K562 (cell line): ENCODE measurements around the gene PAXIP1. TPM values are rescaled to one million over a fixed set of nuclear protein-coding genes. Genes with fewer than 3 reads are reported as not detected.

ENCODE experiments used
- ATAC-seq: fragments of 200-7000 bp; cut with Tn5 transposase; 3 replicates; pipeline ENCODE4 v1.9.1; 2020; ENCODE audit warnings: moderate library complexity
- BruUV-seq: library from RNA; stranded (reverse); fragments of 400-500 nt; replicated peaks from 2 replicates; lab custom pipeline; 2021; lab: Mats Ljungman, UMichigan
- CTCF ChIA-PET: fragments of 300-600 bp; formaldehyde crosslinking; extraction: SDS; loops from one replicate; lab custom pipeline; 2021; ENCODE audit warnings: low intra/inter-chr PET ratio; lab: Yijun Ruan, JAX
- POLR2A ChIA-PET: fragments of 300-600, 350-650 bp; sonication (Branson Sonifier 250); formaldehyde crosslinking; extraction: SDS; loops from one replicate; lab custom pipeline; 2021; ENCODE audit warnings: antibody characterized with exemption, inconsistent platforms; lab: Yijun Ruan, JAX
- DNase-seq, 4 experiments: peaks; one replicate each; pipeline versions ENCODE4 v3.0.0 to v3.0.0-alpha.2; 2011 to 2018; ENCODE audit warnings: low spot score in 3 of 4, mixed read lengths in 3 of 4; ENCODE audit errors: extremely low read depth in 1 of 4
- FAIRE-seq: peaks from 2 replicates; lab custom pipeline; 2011; peaks lifted over from hg19 to GRCh38; lab: Jason Lieb, UNC
- H2AFZ ChIP-seq: 2 replicates; pipeline ENCODE4 v1.6.0; 2011; ENCODE audit warnings: low read depth, low read length, control low read depth, inconsistent platforms
- H3K27ac ChIP-seq: fragments of 200-600 bp; 3 replicates; pipeline ENCODE4 v1.8.0; 2011; ENCODE audit warnings: low read depth, mild to moderate bottlenecking, control low read depth, inconsistent platforms, low read length, moderate library complexity, mixed read lengths; ENCODE audit errors: extremely low read depth
- H3K27me3 ChIP-seq, 2 experiments: fragments of 300-600 bp in 1 of 2; 2 replicates in 1 of 2; 3 replicates in 1 of 2; pipeline versions ENCODE4 v1.6.0 to v1.8.0; 2011; ENCODE audit warnings: inconsistent platforms in 2 of 2, low read length in 2 of 2, mild to moderate bottlenecking in 1 of 2, mixed read lengths in 1 of 2, moderate library complexity in 1 of 2; ENCODE audit not compliant: control insufficient read depth in 2 of 2, insufficient read depth in 2 of 2
- H3K36me3 ChIP-seq: fragments of 300-600 bp; 3 replicates; pipeline ENCODE4 v1.8.0; 2011; ENCODE audit warnings: mild to moderate bottlenecking, low read length, inconsistent platforms; ENCODE audit not compliant: control insufficient read depth, insufficient read depth
- H3K4me1 ChIP-seq, 2 experiments: fragments of 200-600 bp in 1 of 2; replicated peaks in 1 of 2; 2 replicates in 1 of 2; 3 replicates in 1 of 2; pipeline versions ENCODE4 v1.5.1 to v1.8.0; 2011; ENCODE audit warnings: inconsistent platforms in 2 of 2, low read length in 2 of 2, mild to moderate bottlenecking in 1 of 2, mixed read lengths in 1 of 2, moderate library complexity in 1 of 2; ENCODE audit not compliant: control insufficient read depth in 2 of 2, insufficient read depth in 2 of 2
- H3K4me2 ChIP-seq: 2 replicates; pipeline ENCODE4 v1.6.1; 2011; ENCODE audit warnings: low read length, control low read depth, inconsistent platforms, mixed read lengths; ENCODE audit not compliant: insufficient read depth
- H3K4me3 ChIP-seq: fragments of 200-600 bp; sonication (generic), shearing (Covaris generic); 2 replicates; pipeline ENCODE4 v1.5.1; 2016; ENCODE audit warnings: control low read depth, inconsistent platforms
- H3K79me2 ChIP-seq: fragments of 200-600 bp; 3 replicates; pipeline ENCODE4 v1.8.0; 2011; ENCODE audit warnings: low read length, inconsistent platforms; ENCODE audit not compliant: control insufficient read depth, insufficient read depth
- H3K9ac ChIP-seq, 2 experiments: 2 replicates each; pipeline versions ENCODE4 v1.6.0 to v1.6.1; 2011; ENCODE audit warnings: low read depth in 2 of 2, low read length in 2 of 2, control low read depth in 1 of 2, inconsistent platforms in 1 of 2, mild to moderate bottlenecking in 1 of 2, mixed read lengths in 1 of 2; ENCODE audit not compliant: insufficient read depth in 1 of 2
- H3K9me1 ChIP-seq: one replicate; pipeline ENCODE4 v1.6.0; 2011; ENCODE audit warnings: inconsistent platforms, mild to moderate bottlenecking, low read length, moderate library complexity; ENCODE audit not compliant: control insufficient read depth, insufficient read depth
- H3K9me3 ChIP-seq: replicated peaks from 2 replicates; pipeline ENCODE4 v1.5.1; 2011; ENCODE audit warnings: low read depth, low read length, inconsistent platforms; ENCODE audit not compliant: control insufficient read depth, insufficient read depth
- H4K20me1 ChIP-seq: replicated peaks from 2 replicates; pipeline ENCODE4 v1.6.1; 2011; ENCODE audit warnings: low read length, inconsistent platforms, mixed read lengths; ENCODE audit not compliant: control insufficient read depth, insufficient read depth
- CBX1 ChIP-seq: sonication (generic); IDR thresholded peaks from 2 replicates; pipeline ENCODE4 v1.6.1; 2016; ENCODE audit warnings: antibody characterized with exemption, low read depth, mild to moderate bottlenecking
- ESRRA ChIP-seq: fragments of 450-650 bp; IDR thresholded peaks from 2 replicates; pipeline ENCODE4 v1.6.1; 2014; ENCODE audit warnings: low read depth, mild to moderate bottlenecking, moderate library complexity, borderline replicate concordance
- NEUROD1 ChIP-seq: fragments of 150-350 bp; IDR thresholded peaks from 2 replicates; pipeline ENCODE4 v1.6.1; 2014; ENCODE audit warnings: borderline replicate concordance, low read length, low read depth; ENCODE audit not compliant: partially characterized antibody
- NFIX ChIP-seq: fragments of 250-450 bp; sonication (Bioruptor Pico); IDR thresholded peaks from 2 replicates; pipeline ENCODE4 v1.4.0; 2020; ENCODE audit warnings: low read depth, mild to moderate bottlenecking, moderate library complexity
- ZBTB11 ChIP-seq, 3 experiments: fragments of 200-800 bp in 1 of 3; fragments of 250-450 bp in 1 of 3; fragments of 450-650 bp in 1 of 3; sonication (Bioruptor Pico) in 1 of 3; sonication (Bioruptor generic) in 1 of 3; formaldehyde crosslinking in 1 of 3; IDR thresholded peaks; 2 replicates each; pipeline versions ENCODE4 v1.6.1 to v1.8.0; 2016 to 2022; ENCODE audit warnings: mild to moderate bottlenecking in 2 of 3, missing genetic modification characterization in 2 of 3, missing compliant biosample characterization in 1 of 3, moderate library complexity in 1 of 3
- ZNF165 ChIP-seq: fragments of 250-450 bp; sonication (Bioruptor Pico); IDR thresholded peaks from 2 replicates; pipeline ENCODE4 v1.4.0; 2020; ENCODE audit warnings: borderline replicate concordance
- WGBS: fragments of 100-300 bp; shearing (Covaris generic); methylation state at CpG from one replicate; pipeline ENCODE4 v1.1.6; 2016; ENCODE audit warnings: low coverage, mixed read lengths; ENCODE audit not compliant: insufficient coverage; ENCODE audit errors: missing lambda C conversion rate; 5-methylcytosine and 5-hydroxymethylcytosine counted together
- in situ Hi-C: fragments of 300-500 bp; cut with MboI; formaldehyde crosslinking; loops from 4 replicates; pipeline ENCODE4 v1.15.0; 2018; ENCODE audit warnings: inconsistent platforms, mixed read lengths
- intact Hi-C: fragments of 100-400 bp; cut with micrococcal nuclease; formaldehyde crosslinking; loops from 2 replicates; pipeline ENCODE4 v1.14.2; 2022
- polyA plus RNA-seq, 8 experiments: library from polyadenylated mRNA; depleted of rRNA in 4 of 8; stranded (reverse) in 5 of 8; unstranded in 3 of 8; fragments of >200 nt; fragmentation: Nextera tagmentation in 2 of 8; fragmentation: Illumina TruSeq in 1 of 8; extraction: Ambion mirVana in 2 of 8; extraction: Trizol in 1 of 8; gene quantifications; 2 replicates each; pipeline versions ENCODE4 v1.2.1 to v1.2.3, GENCODE V29; 2011 to 2014; ENCODE audit warnings: inconsistent platforms in 1 of 8, missing spikeins in 1 of 8
- total RNA-seq, 7 experiments: library from RNA; depleted of rRNA in 6 of 7; stranded (reverse); fragments of >200 nt in 6 of 7; fragmentation: Illumina TruSeq in 2 of 7; extraction: Trizol in 2 of 7; gene quantifications; 2 replicates each; pipeline versions ENCODE4 v1.2.1 to v1.2.3, GENCODE V29; 2011 to 2021; ENCODE audit warnings: low replicate concordance in 1 of 7
- TF ChIP-seq, protein P1 (sequence below): sonication (generic); IDR thresholded peaks from 2 replicates; pipeline ENCODE4 v1.6.1; 2016

Gene PAXIP1
- total and polyA plus RNA-seq, 9 of the 15 experiments (the other 6 are each of a cell fraction or from before 2014, with no cell fraction given), result 9.7 to 37.9 (median 28.4) TPM

DNA sequence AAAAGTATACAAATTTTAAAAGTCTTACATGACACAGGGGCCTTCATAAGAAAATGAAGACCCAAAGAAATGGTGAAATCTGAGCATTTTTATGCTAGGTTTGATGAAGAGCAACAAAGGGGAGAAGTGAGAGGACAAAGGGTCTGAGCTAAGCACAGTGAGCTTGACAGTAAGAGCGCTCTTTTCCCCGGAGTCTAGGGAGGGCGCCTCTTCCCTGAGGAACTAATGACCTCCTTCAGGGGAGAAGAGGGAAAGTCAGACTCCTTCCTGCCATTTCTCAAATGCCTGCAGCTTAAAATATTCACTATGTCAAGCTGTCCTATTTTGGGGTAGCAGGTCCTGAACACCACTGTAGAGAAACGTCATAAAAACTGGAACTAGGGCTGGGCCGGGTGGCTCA, 18.1 kb upstream of the PAXIP1 start (continued):
- TF ChIP-seq ZBTB11 (CRISPR knock-in tag; IDR thresholded peaks at IDR 0.05), result no peak
- no peak for TF ChIP-seq CBX1
- no peak for TF ChIP-seq ZNF165

GRCh38 chr7:155017834-155018233, 14.9 kb upstream of the PAXIP1 start:
- H3K79me2 ChIP-seq, result no peaks in the 10 kb centered on the region
- H4K20me1 ChIP-seq, result no peaks in the 10 kb centered on the region
- H3K36me3 ChIP-seq, result no peaks in the 10 kb centered on the region
- H3K4me2 ChIP-seq, result no peak overlapping the region
- H3K4me3 ChIP-seq, result no peak overlapping the region
- intact Hi-C loops, result no loop called here
- peaks cover 31 to 38% of the 10 kb centered on the region in 2 experiments for H3K27me3 ChIP-seq
- no peaks in the 10 kb centered on the region; a peak in 1 of 5 replicates for H3K4me1 ChIP-seq
- H3K9me3 ChIP-seq, result no peaks in the 10 kb centered on the region
- no peak overlapping the region for H3K9ac ChIP-seq
- BruUV-seq, result no TSS peak
- in situ Hi-C loops, result no loop called here
- CTCF ChIA-PET, result no interaction called here
- no peak overlapping the region for H3K27ac ChIP-seq
- 13% methylated on average over 4 of the region's 4 CpGs for WGBS
- no peak for FAIRE-seq
- DNase-seq, result no peak
- ATAC-seq, result peak; percentile 25; the same call in 1 of the 3 replicates
- H2AFZ ChIP-seq, result no peak overlapping the region
- H3K9me1 ChIP-seq, result no peaks in the 10 kb centered on the region
- POLR2A ChIA-PET, result interaction anchor here (0.6 to 2.9 kb wide), 3 partner anchors 10 to 23 kb away, joined by 3 to 8 read pairs (median 5); partner anchors contain the start of gene PAXIP1
- no peak for TF ChIP-seq NFIX (CRISPR knock-in tag)
- TF ChIP-seq, protein P1, sequence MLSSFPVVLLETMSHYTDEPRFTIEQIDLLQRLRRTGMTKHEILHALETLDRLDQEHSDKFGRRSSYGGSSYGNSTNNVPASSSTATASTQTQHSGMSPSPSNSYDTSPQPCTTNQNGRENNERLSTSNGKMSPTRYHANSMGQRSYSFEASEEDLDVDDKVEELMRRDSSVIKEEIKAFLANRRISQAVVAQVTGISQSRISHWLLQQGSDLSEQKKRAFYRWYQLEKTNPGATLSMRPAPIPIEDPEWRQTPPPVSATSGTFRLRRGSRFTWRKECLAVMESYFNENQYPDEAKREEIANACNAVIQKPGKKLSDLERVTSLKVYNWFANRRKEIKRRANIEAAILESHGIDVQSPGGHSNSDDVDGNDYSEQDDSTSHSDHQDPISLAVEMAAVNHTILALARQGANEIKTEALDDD, result peak; percentile 42; the same call in 1 of the 2 replicates
- TF ChIP-seq ESRRA, result peak; percentile 90
- TF ChIP-seq NEUROD1, result no peak
